HEK293 (cell line): ENCODE data around the gene RNPEP.

Experiments used
- CTCF ChIA-PET: fragments of 350-600 bp; formaldehyde crosslinking; extraction: SDS; loops from one replicate; lab custom pipeline; 2021; ENCODE audit warnings: antibody characterized with exemption; lab: Yijun Ruan, JAX
- POLR2A ChIA-PET: fragments of 300-600 bp; formaldehyde crosslinking; extraction: SDS; loops from one replicate; lab custom pipeline; 2020; ENCODE audit warnings: antibody characterized with exemption, inconsistent platforms; lab: Yijun Ruan, JAX
- H3K27ac ChIP-seq: fragments of 200-500 bp; sonication (Bioruptor generic); 2 replicates; pipeline ENCODE4 v1.5.1; 2014; ENCODE audit warnings: low read depth, low read length, control low read depth, inconsistent platforms; ENCODE audit errors: extremely low read depth
- H3K36me3 ChIP-seq, 2 experiments: fragments of 200-500 bp in 1 of 2; sonication (Bioruptor generic) in 1 of 2; 1 replicate in 1 of 2; 2 replicates in 1 of 2; pipeline ENCODE4 v1.5.1; 2014 to 2017; ENCODE audit warnings: inconsistent platforms in 2 of 2, low read length in 2 of 2; ENCODE audit not compliant: control insufficient read depth in 2 of 2, insufficient read depth in 1 of 2
- H3K4me1 ChIP-seq: fragments of 200-500 bp; sonication (Bioruptor generic); 2 replicates; pipeline ENCODE4 v1.5.1; 2014; ENCODE audit warnings: mild to moderate bottlenecking, low read length, inconsistent platforms; ENCODE audit not compliant: control insufficient read depth, insufficient read depth
- H3K4me3 ChIP-seq: 2 replicates; pipeline ENCODE4 v1.5.1; 2011; ENCODE audit warnings: low read depth, mild to moderate bottlenecking, control low read depth, low read length, moderate library complexity
- H3K9me3 ChIP-seq: fragments of 200-500 bp; sonication (Bioruptor generic); 2 replicates; pipeline ENCODE4 v1.5.1; 2014; ENCODE audit warnings: low read depth, low read length, inconsistent platforms; ENCODE audit not compliant: control insufficient read depth, insufficient read depth
- ATF2 ChIP-seq: fragments of 450-650 bp; formaldehyde crosslinking; IDR thresholded peaks from 2 replicates; pipeline ENCODE4 v1.5.1; 2016; ENCODE audit warnings: missing biosample characterization, missing genetic modification characterization, low read depth
- FEZF1 ChIP-seq: fragments of 450-650 bp; formaldehyde crosslinking; IDR thresholded peaks from 2 replicates; pipeline ENCODE4 v1.5.1; 2016; ENCODE audit warnings: missing biosample characterization, missing genetic modification characterization
- GFI1B ChIP-seq: fragments of 450-650 bp; formaldehyde crosslinking; IDR thresholded peaks from 2 replicates; pipeline ENCODE4 v1.5.1; 2016; ENCODE audit warnings: missing biosample characterization, missing genetic modification characterization
- HOXD13 ChIP-seq: sonication (generic); formaldehyde crosslinking; IDR thresholded peaks from 2 replicates; pipeline ENCODE4 v1.8.0; 2022; ENCODE audit warnings: missing genetic modification reagents, borderline replicate concordance
- KLF7 ChIP-seq: fragments of 450-650 bp; formaldehyde crosslinking; IDR thresholded peaks from 2 replicates; pipeline ENCODE4 v1.5.1; 2016; ENCODE audit warnings: missing biosample characterization, missing genetic modification characterization, borderline replicate concordance
- KLF9 ChIP-seq: fragments of 450-650 bp; formaldehyde crosslinking; IDR thresholded peaks from 2 replicates; pipeline ENCODE4 v1.5.1; 2016; ENCODE audit warnings: missing biosample characterization, missing genetic modification characterization, low read depth
- MYNN ChIP-seq: fragments of 450-650 bp; formaldehyde crosslinking; IDR thresholded peaks from 2 replicates; pipeline ENCODE4 v1.5.1; 2016; ENCODE audit warnings: missing biosample characterization, missing genetic modification characterization, borderline replicate concordance
- PATZ1 ChIP-seq: fragments of 450-650 bp; formaldehyde crosslinking; IDR thresholded peaks from 2 replicates; pipeline ENCODE4 v1.5.1; 2016; ENCODE audit warnings: missing biosample characterization, missing genetic modification characterization
- PRDM6 ChIP-seq: fragments of 450-650 bp; formaldehyde crosslinking; IDR thresholded peaks from 2 replicates; pipeline ENCODE4 v1.5.1; 2017; ENCODE audit warnings: missing biosample characterization, missing genetic modification characterization
- SP2 ChIP-seq: fragments of 450-650 bp; formaldehyde crosslinking; IDR thresholded peaks from 2 replicates; pipeline ENCODE4 v1.5.1; 2016; ENCODE audit warnings: missing biosample characterization, missing genetic modification characterization
- TCF7L2 ChIP-seq: IDR thresholded peaks from 2 replicates; pipeline ENCODE4 v1.6.1; 2011; ENCODE audit warnings: low read depth, mild to moderate bottlenecking, inconsistent platforms, low read length, moderate library complexity, borderline replicate concordance
- ZBTB49 ChIP-seq: fragments of 450-650 bp; formaldehyde crosslinking; IDR thresholded peaks from 2 replicates; pipeline ENCODE4 v1.5.1; 2016; ENCODE audit warnings: missing biosample characterization, missing genetic modification characterization, low read depth
- ZFHX2 ChIP-seq: fragments of 450-650 bp; formaldehyde crosslinking; conservative IDR thresholded peaks from 2 replicates; pipeline ENCODE4 v1.5.1; 2016; ENCODE audit warnings: missing biosample characterization, missing genetic modification characterization
- ZNF132 ChIP-seq: fragments of 450-650 bp; formaldehyde crosslinking; IDR thresholded peaks from 2 replicates; pipeline ENCODE4 v1.5.1; 2017; ENCODE audit warnings: missing biosample characterization, missing genetic modification characterization, borderline replicate concordance
- ZNF157 ChIP-seq: fragments of 450-650 bp; formaldehyde crosslinking; IDR thresholded peaks from 2 replicates; pipeline ENCODE4 v1.5.1; 2016; ENCODE audit warnings: missing biosample characterization, missing genetic modification characterization
- ZNF2 ChIP-seq: fragments of 450-650 bp; formaldehyde crosslinking; IDR thresholded peaks from 2 replicates; pipeline ENCODE4 v1.5.1; 2016; ENCODE audit warnings: missing biosample characterization, missing genetic modification characterization
- ZNF23 ChIP-seq: fragments of 450-650 bp; formaldehyde crosslinking; IDR thresholded peaks from 2 replicates; pipeline ENCODE4 v1.5.1; 2016; ENCODE audit warnings: missing biosample characterization, missing genetic modification characterization, borderline replicate concordance
- ZNF350 ChIP-seq: fragments of 450-650 bp; formaldehyde crosslinking; IDR thresholded peaks from 2 replicates; pipeline ENCODE4 v1.5.0; 2017; ENCODE audit warnings: missing biosample characterization, mild to moderate bottlenecking, missing genetic modification characterization
- ZNF404 ChIP-seq: fragments of 450-650 bp; formaldehyde crosslinking; IDR thresholded peaks from 2 replicates; pipeline ENCODE4 v1.5.1; 2017; ENCODE audit warnings: missing biosample characterization, missing genetic modification characterization
- ZNF707 ChIP-seq: fragments of 450-650 bp; formaldehyde crosslinking; IDR thresholded peaks from 2 replicates; pipeline ENCODE4 v1.5.1; 2016; ENCODE audit warnings: missing biosample characterization, missing genetic modification characterization
- ZNF792 ChIP-seq: fragments of 450-650 bp; formaldehyde crosslinking; IDR thresholded peaks from 2 replicates; pipeline ENCODE4 v1.5.1; 2016; ENCODE audit warnings: missing biosample characterization, missing genetic modification characterization
- TF ChIP-seq, protein P1 (sequence below): fragments of 450-650 bp; formaldehyde crosslinking; IDR thresholded peaks from 2 replicates; pipeline ENCODE4 v1.5.1; 2016; ENCODE audit warnings: missing biosample characterization, missing genetic modification characterization
- TF ChIP-seq, protein P2 (sequence below): fragments of 450-650 bp; formaldehyde crosslinking; IDR thresholded peaks from 2 replicates; pipeline ENCODE4 v1.5.1; 2016; ENCODE audit warnings: missing biosample characterization, missing genetic modification characterization, borderline replicate concordance
- TF ChIP-seq, protein P3 (sequence below): fragments of 450-650 bp; formaldehyde crosslinking; IDR thresholded peaks from 2 replicates; pipeline ENCODE4 v1.5.1; 2016; ENCODE audit warnings: missing biosample characterization, missing genetic modification characterization

RNPEP gene

GRCh38 chr1:202023001-202023433 is 40.6 kb downstream of the RNPEP start:
- H3K4me1 ChIP-seq = peaks cover 15% of the 10 kb centered on the region
- H3K36me3 ChIP-seq = no peaks in the 10 kb centered on the region
- no peak overlapping the region for H3K4me3 ChIP-seq
- H3K9me3 ChIP-seq = no peaks in the 10 kb centered on the region
- CTCF ChIA-PET = interaction anchor here (0.5 to 3.4 kb wide), 6 partner anchors 13 to 128 kb away, joined by 3 to 16 read pairs (median 4); partner anchors contain the start of gene ELF3
- H3K27ac ChIP-seq = no peak overlapping the region
- POLR2A ChIA-PET = interaction anchor here (1.9 to 3.4 kb wide), 2 partner anchors 12 to 23 kb away, joined by 13 to 15 read pairs; no protein-coding TSS in a partner anchor
- TF ChIP-seq HOXD13 (CRISPR knock-in tag) (no peak), ZNF707 (tag by site-specific recombination) (no peak), KLF7 (tag by site-specific recombination) (peak; percentile 59; the same call in 1 of the 2 replicates), PATZ1 (tag by site-specific recombination) (peak; percentile 46; the same call in 1 of the 2 replicates), ZNF23 (no peak), ZNF2 (tag by site-specific recombination) (no peak), ZBTB49 (tag by site-specific recombination) (no peak), KLF9 (tag by site-specific recombination) (peak; percentile 21; the same call in 1 of the 2 replicates), ZNF404 (tag by site-specific recombination) (no peak), FEZF1 (tag by site-specific recombination) (no peak), GFI1B (tag by site-specific recombination) (no peak), PRDM6 (no peak), TCF7L2 (no peak), SP2 (tag by site-specific recombination) (no peak), ZNF792 (no peak), ZNF132 (tag by site-specific recombination) (no peak), MYNN (no peak), ZFHX2 (tag by site-specific recombination) (no peak; the same call in 1 of the 2 replicates), ATF2 (tag by site-specific recombination) (no peak), ZNF350 (tag by site-specific recombination) (no peak), ZNF157 (tag by site-specific recombination) (no peak)
- TF ChIP-seq, protein P1, sequence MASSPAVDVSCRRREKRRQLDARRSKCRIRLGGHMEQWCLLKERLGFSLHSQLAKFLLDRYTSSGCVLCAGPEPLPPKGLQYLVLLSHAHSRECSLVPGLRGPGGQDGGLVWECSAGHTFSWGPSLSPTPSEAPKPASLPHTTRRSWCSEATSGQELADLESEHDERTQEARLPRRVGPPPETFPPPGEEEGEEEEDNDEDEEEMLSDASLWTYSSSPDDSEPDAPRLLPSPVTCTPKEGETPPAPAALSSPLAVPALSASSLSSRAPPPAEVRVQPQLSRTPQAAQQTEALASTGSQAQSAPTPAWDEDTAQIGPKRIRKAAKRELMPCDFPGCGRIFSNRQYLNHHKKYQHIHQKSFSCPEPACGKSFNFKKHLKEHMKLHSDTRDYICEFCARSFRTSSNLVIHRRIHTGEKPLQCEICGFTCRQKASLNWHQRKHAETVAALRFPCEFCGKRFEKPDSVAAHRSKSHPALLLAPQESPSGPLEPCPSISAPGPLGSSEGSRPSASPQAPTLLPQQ (tag by site-specific recombination) = no peak
- TF ChIP-seq, protein P2, sequence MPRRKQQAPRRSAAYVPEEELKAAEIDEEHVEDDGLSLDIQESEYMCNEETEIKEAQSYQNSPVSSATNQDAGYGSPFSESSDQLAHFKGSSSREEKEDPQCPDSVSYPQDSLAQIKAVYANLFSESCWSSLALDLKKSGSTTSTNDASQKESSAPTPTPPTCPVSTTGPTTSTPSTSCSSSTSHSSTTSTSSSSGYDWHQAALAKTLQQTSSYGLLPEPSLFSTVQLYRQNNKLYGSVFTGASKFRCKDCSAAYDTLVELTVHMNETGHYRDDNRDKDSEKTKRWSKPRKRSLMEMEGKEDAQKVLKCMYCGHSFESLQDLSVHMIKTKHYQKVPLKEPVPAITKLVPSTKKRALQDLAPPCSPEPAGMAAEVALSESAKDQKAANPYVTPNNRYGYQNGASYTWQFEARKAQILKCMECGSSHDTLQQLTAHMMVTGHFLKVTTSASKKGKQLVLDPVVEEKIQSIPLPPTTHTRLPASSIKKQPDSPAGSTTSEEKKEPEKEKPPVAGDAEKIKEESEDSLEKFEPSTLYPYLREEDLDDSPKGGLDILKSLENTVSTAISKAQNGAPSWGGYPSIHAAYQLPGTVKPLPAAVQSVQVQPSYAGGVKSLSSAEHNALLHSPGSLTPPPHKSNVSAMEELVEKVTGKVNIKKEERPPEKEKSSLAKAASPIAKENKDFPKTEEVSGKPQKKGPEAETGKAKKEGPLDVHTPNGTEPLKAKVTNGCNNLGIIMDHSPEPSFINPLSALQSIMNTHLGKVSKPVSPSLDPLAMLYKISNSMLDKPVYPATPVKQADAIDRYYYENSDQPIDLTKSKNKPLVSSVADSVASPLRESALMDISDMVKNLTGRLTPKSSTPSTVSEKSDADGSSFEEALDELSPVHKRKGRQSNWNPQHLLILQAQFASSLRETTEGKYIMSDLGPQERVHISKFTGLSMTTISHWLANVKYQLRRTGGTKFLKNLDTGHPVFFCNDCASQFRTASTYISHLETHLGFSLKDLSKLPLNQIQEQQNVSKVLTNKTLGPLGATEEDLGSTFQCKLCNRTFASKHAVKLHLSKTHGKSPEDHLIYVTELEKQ (tag by site-specific recombination) = no peak
- TF ChIP-seq, protein P3, sequence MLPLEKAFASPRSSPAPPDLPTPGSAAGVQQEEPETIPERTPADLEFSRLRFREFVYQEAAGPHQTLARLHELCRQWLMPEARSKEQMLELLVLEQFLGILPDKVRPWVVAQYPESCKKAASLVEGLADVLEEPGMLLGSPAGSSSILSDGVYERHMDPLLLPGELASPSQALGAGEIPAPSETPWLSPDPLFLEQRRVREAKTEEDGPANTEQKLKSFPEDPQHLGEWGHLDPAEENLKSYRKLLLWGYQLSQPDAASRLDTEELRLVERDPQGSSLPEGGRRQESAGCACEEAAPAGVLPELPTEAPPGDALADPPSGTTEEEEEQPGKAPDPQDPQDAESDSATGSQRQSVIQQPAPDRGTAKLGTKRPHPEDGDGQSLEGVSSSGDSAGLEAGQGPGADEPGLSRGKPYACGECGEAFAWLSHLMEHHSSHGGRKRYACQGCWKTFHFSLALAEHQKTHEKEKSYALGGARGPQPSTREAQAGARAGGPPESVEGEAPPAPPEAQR (tag by site-specific recombination) = no peak
